A549 treated with CpdA at 1 μM for 4 hours (cell line): ENCODE results near the gene TMEM52. TPM values are rescaled to one million over a fixed set of nuclear protein-coding genes. Genes with fewer than 3 reads are reported as not detected.

Source experiments
- total RNA-seq: library from RNA; stranded (reverse); fragments of 200-300 nt; extraction: Qiagen RNA extraction; gene quantifications from 5 replicates; pipeline ENCODE4 v1.2.3, GENCODE V29; 2022; ENCODE audit warnings: low read depth

TMEM52 gene
- 0.36 to 1.5 TPM (median 0.83 TPM) in 5 replicates for total RNA-seq

DNA sequence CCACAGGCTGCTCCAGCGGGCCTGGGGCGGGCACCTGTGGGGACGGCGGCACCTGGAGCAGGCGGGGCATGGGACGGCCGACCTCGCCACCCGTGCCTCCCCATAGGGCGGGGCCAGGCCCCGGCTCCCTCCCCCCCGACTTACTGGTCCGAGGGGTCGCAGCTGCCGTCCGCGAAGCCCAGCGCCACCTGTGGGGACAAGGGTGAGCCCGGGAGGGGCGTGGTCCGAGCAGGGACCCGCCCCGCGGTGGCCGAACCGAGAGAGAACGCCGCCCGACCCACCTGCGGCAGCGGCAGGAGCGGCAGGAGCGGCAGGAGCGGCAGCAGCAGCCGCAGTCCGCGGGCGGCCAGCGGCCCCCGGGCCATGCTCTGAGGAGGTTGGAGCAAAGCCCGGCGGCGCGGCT lies at the start of gene TMEM52:
TMEM52 (minus strand) TSS at position 379 of the 403 bp plus-strand sequence; CDS start at position 365, 14 bp downstream.

DNA sequence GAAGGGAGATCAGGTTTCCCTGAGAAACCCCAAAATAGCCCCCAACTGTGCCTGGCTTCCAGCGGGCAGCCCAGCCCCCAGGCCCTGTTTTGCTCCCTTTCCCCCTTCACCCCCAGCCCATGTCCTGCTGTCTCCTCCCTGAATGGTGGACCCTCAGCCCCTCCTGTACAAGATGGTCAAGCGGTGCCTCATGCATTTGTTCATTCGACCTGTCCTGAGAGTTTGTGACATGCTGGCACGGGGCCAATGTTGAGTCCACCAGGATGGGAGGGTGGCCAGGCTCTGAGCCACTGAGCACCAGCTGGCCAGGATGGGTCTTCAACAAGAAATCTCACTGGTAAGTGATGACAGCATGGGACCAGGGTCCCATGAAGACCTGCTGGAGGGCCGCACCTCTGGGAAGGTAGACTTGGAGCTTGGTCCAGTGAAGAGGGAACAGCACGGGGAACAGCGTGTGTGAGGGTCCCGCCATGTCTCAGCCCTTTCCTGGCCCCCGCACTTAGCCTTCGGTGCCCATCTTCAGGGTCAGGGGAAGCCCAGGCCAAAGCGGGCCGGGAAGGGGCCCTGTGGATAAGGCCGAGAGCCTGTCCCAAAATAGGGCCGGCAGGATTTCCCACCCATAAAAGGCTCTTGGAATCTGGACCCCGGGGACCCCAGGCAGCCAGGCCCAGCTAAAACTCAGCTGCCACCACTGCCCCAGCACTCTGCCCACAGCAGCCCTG lies 3.9 kb downstream of the TMEM52 start, which contains the start of gene CALML6:
CALML6 (plus strand) TSS at position 290 of the 722 bp plus-strand sequence; CDS start at position 311, 21 bp downstream.

GRCh38 chr1:1890506-1891348 lies 28.4 kb downstream of the TMEM52 start, which contains the start of gene GNB1:
Gene GNB1 (minus strand): TSS chr1:1891087. CDS start chr1:1825453, 65,634 bp downstream.

Other genes with a start within 250 kb of the TMEM52 start
- gene SLC35E2B, start 226.5 kb downstream of the TMEM52 start, total RNA-seq, result 10.6 to 14.2 TPM (median 12.7 TPM) in 5 replicates
- 20.8 to 28.6 TPM (median 24.9 TPM) in 5 replicates for gene CDK11A, start 194.9 kb downstream of the TMEM52 start, total RNA-seq
- gene NADK, start 140.8 kb downstream of the TMEM52 start, total RNA-seq, result 33.0 to 39.7 TPM (median 34.1 TPM) in 5 replicates
- gene GNB1, start 28.2 kb downstream of the TMEM52 start, total RNA-seq, result 175 to 210 TPM (median 192 TPM) in 5 replicates
- gene CALML6, start 4.0 kb downstream of the TMEM52 start, total RNA-seq, result 0.09 to 0.40 TPM (median 0.29 TPM) in 4 of 5 replicates, not detected in the other
- 0.01 TPM in 1 of 5 replicates, not detected in the others for gene CFAP74, start 84.5 kb upstream of the TMEM52 start, total RNA-seq
- gene GABRD, start 100.1 kb upstream of the TMEM52 start, total RNA-seq, result 0.49 to 0.73 TPM (median 0.56 TPM) in 4 of 5 replicates, not detected in the other
- gene PRKCZ, start 131.1 kb upstream of the TMEM52 start, total RNA-seq, result 8.0 to 11.3 TPM (median 9.8 TPM) in 5 replicates